ENCODE data around the gene BMPER. TPM values are rescaled to one million over a fixed set of nuclear protein-coding genes. Genes with fewer than 3 reads are reported as not detected.

BMPER gene
- total RNA-seq, 1 donor from 2014 or later: not detected

GRCh38 chr7:33917661-33918060 lies 12.3 kb downstream of the BMPER start:
- intact Hi-C loops (cut with micrococcal nuclease): no loop called here
- Mint-ChIP-seq H3K36me3 (ENCODE audit: low read depth) (no peaks in the 10 kb centered on the region), H3K27ac (no peak overlapping the region), H3K4me1 (no peaks in the 10 kb centered on the region), H3K4me3 (no peak overlapping the region), H3K9me3 (no peaks in the 10 kb centered on the region), H3K27me3 (peaks cover 8% of the 10 kb centered on the region)
- POLR2A ChIA-PET: no interaction called here
- DNase-seq (no peak), ATAC-seq (ENCODE audit: low read depth) (no peak)
- CTCF ChIA-PET: interaction anchor here (0.9 kb wide), 1 partner anchor 15 kb away, joined by 3 read pairs; no protein-coding TSS in a partner anchor
- no peak for TF ChIP-seq CTCF (IDR thresholded peaks at IDR 0.05)

GRCh38 chr7:33918438-33919143 lies 13.3 kb downstream of the BMPER start:
- POLR2A ChIA-PET: no interaction called here
- no peak for TF ChIP-seq CTCF (IDR thresholded peaks at IDR 0.05)
- no peak for ATAC-seq (ENCODE audit: low read depth)
- DNase-seq: no peak
- no peaks in the 10 kb centered on the region for H3K36me3 Mint-ChIP-seq (ENCODE audit: low read depth)
- H3K4me3 Mint-ChIP-seq: no peak overlapping the region
- peaks cover 8% of the 10 kb centered on the region for H3K27me3 Mint-ChIP-seq
- no peak overlapping the region for H3K27ac Mint-ChIP-seq
- CTCF ChIA-PET: no interaction called here
- intact Hi-C loops (cut with micrococcal nuclease): no loop called here
- H3K4me1 Mint-ChIP-seq: no peaks in the 10 kb centered on the region
- no peaks in the 10 kb centered on the region for H3K9me3 Mint-ChIP-seq

- peaks cover 16% of the 10 kb centered on the region for H3K27me3 Mint-ChIP-seq
- DNase-seq (no peak), ATAC-seq (ENCODE audit: low read depth) (no peak)
- intact Hi-C loops (cut with micrococcal nuclease): no loop called here
- ChIA-PET POLR2A (no interaction called here), CTCF (no interaction called here)
- no peak for TF ChIP-seq CTCF (IDR thresholded peaks at IDR 0.05)
- no peaks in the 10 kb centered on the region for H3K36me3 Mint-ChIP-seq (ENCODE audit: low read depth)
- no peak overlapping the region for H3K4me3 Mint-ChIP-seq
- no peak overlapping the region for H3K27ac Mint-ChIP-seq
- H3K4me1 Mint-ChIP-seq: no peaks in the 10 kb centered on the region
- H3K9me3 Mint-ChIP-seq: no peaks in the 10 kb centered on the region
Measured at GRCh38 chr7:33919449-33919848, 14.1 kb downstream of the BMPER start.

GRCh38 chr7:33921216-33921938 lies 16.0 kb downstream of the BMPER start:
- no peak for TF ChIP-seq CTCF (IDR thresholded peaks at IDR 0.05)

GRCh38 chr7:33922820-33923219 lies 17.5 kb downstream of the BMPER start:
- TF ChIP-seq CTCF (IDR thresholded peaks at IDR 0.05): no peak
- CTCF ChIA-PET: interaction anchor here (2.9 kb wide), 1 partner anchor 9 kb away, joined by 17 read pairs; no protein-coding TSS in a partner anchor
- intact Hi-C loops (cut with micrococcal nuclease): no loop called here
- H3K4me3 Mint-ChIP-seq: no peak overlapping the region
- no peaks in the 10 kb centered on the region for H3K36me3 Mint-ChIP-seq (ENCODE audit: low read depth)
- H3K27ac Mint-ChIP-seq: no peak overlapping the region
- no peaks in the 10 kb centered on the region for H3K9me3 Mint-ChIP-seq
- H3K4me1 Mint-ChIP-seq: no peaks in the 10 kb centered on the region
- no peak for DNase-seq
- no peak for ATAC-seq (ENCODE audit: low read depth)
- peaks cover 16% of the 10 kb centered on the region for H3K27me3 Mint-ChIP-seq
- POLR2A ChIA-PET: no interaction called here

More at GRCh38 chr7:33921216-33921938, 16.0 kb downstream of the BMPER start:
- POLR2A ChIA-PET: no interaction called here
- Mint-ChIP-seq H3K4me3 (no peak overlapping the region), H3K9me3 (no peaks in the 10 kb centered on the region), H3K4me1 (no peaks in the 10 kb centered on the region), H3K36me3 (ENCODE audit: low read depth) (no peaks in the 10 kb centered on the region), H3K27ac (no peak overlapping the region), H3K27me3 (peaks cover 16% of the 10 kb centered on the region)
- no peak for DNase-seq
- CTCF ChIA-PET: interaction anchor here (2.9 kb wide), 1 partner anchor 11 kb away, joined by 17 read pairs; no protein-coding TSS in a partner anchor
- ATAC-seq (ENCODE audit: low read depth): no peak
- intact Hi-C loops (cut with micrococcal nuclease): no loop called here

All from activated B cell treated with CpG ODN at 0.5 μM for 24 hours (primary cell).